Panc1 (cell line): ENCODE data around the gene POC1B. TPM values are rescaled to one million over a fixed set of nuclear protein-coding genes. Genes with fewer than 3 reads are reported as not detected.

Source experiments
- ATAC-seq: fragments of 200-7000 bp; cut with Tn5 transposase; 2 replicates; pipeline ENCODE4 v1.9.1; 2020; ENCODE audit warnings: mild to moderate bottlenecking, moderate library complexity
- BruUV-seq: library from RNA; stranded (reverse); fragments of 400-500 nt; replicated peaks from 2 replicates; lab custom pipeline; 2021; lab: Mats Ljungman, UMichigan
- CTCF ChIA-PET: fragments of 300-600 bp; sonication (Branson Sonifier 250); formaldehyde crosslinking; loops from one replicate; lab custom pipeline; 2022; ENCODE audit warnings: antibody characterized with exemption; lab: Charles Lee
- POLR2A ChIA-PET: fragments of 300-600 bp; sonication (Branson Sonifier 250); formaldehyde crosslinking; loops from one replicate; lab custom pipeline; 2022; ENCODE audit warnings: antibody characterized with exemption; lab: Charles Lee
- DNase-seq: peaks from one replicate; pipeline ENCODE4 v3.0.0-alpha.2; 2010; ENCODE audit warnings: low read depth, low spot score
- H3K27ac ChIP-seq: 2 replicates; pipeline ENCODE4 v1.5.1; 2011; ENCODE audit warnings: mild to moderate bottlenecking, low read length, inconsistent platforms
- H3K27me3 ChIP-seq: fragments of 200-500 bp; sonication (Bioruptor generic); 2 replicates; pipeline ENCODE4 v1.6.0; 2014; ENCODE audit warnings: low read length, inconsistent platforms; ENCODE audit not compliant: control insufficient read depth, insufficient read depth
- H3K36me3 ChIP-seq: fragments of 200-500 bp; sonication (Bioruptor generic); 2 replicates; pipeline ENCODE4 v1.5.1; 2014; ENCODE audit warnings: inconsistent platforms, mild to moderate bottlenecking, low read length, moderate library complexity; ENCODE audit not compliant: control insufficient read depth, insufficient read depth
- H3K4me1 ChIP-seq: 2 replicates; pipeline ENCODE4 v1.5.1; 2011; ENCODE audit warnings: inconsistent platforms, mild to moderate bottlenecking, low read length, moderate library complexity; ENCODE audit not compliant: control insufficient read depth, insufficient read depth
- H3K4me3 ChIP-seq, 2 experiments: 2 replicates each; pipeline ENCODE4 v1.5.1; 2011 to 2012; ENCODE audit warnings: low read depth in 2 of 2, low read length in 2 of 2, mild to moderate bottlenecking in 2 of 2, inconsistent platforms in 1 of 2, moderate library complexity in 1 of 2
- H3K9me3 ChIP-seq: fragments of 200-500 bp; sonication (Bioruptor generic); 2 replicates; pipeline ENCODE4 v1.5.1; 2014; ENCODE audit warnings: low read depth, mild to moderate bottlenecking, inconsistent platforms, low read length, moderate library complexity; ENCODE audit not compliant: control insufficient read depth, insufficient read depth
- POLR2AphosphoS5 ChIP-seq: IDR thresholded peaks from 2 replicates; pipeline ENCODE4 v1.6.1; 2012; ENCODE audit warnings: mild to moderate bottlenecking, low read depth, low read length, moderate library complexity
- SIN3A ChIP-seq: IDR thresholded peaks from 2 replicates; pipeline ENCODE4 v1.6.1; 2012; ENCODE audit warnings: low read depth, mild to moderate bottlenecking, low read length, moderate library complexity, borderline replicate concordance; ENCODE audit not compliant: insufficient read depth
- TCF7L2 ChIP-seq: IDR thresholded peaks from 2 replicates; pipeline ENCODE4 v1.6.1; 2011; ENCODE audit warnings: mild to moderate bottlenecking, low read depth, low read length, inconsistent platforms
- in situ Hi-C: cut with HindIII; loops from 2 replicates; pipeline ENCODE4 v1.10.0; 2016; ENCODE audit warnings: low sequenced_read_pairs, low pct_unique_long_range_greater_than_20kb
- intact Hi-C: fragments of 100-400 bp; cut with micrococcal nuclease; formaldehyde crosslinking; loops from one replicate; pipeline ENCODE4 v1.10.0; 2022; ENCODE audit not compliant: unreplicated experiment
- total RNA-seq: library from RNA; stranded (reverse); gene quantifications from one replicate; pipeline ENCODE4 v1.2.1, GENCODE V29; 2021; ENCODE audit not compliant: unreplicated experiment
- TF ChIP-seq, protein P1 (sequence below): fragments of 450-650 bp; IDR thresholded peaks from 2 replicates; pipeline ENCODE4 v1.5.1; 2017; ENCODE audit warnings: mild to moderate bottlenecking
- TF ChIP-seq, protein P2 (sequence below), 2 experiments: IDR thresholded peaks; 2 replicates each; pipeline ENCODE4 v1.6.1; 2011 to 2012; ENCODE audit warnings: low read depth in 2 of 2, control low read depth in 1 of 2, low read length in 1 of 2, mild to moderate bottlenecking in 1 of 2, moderate library complexity in 1 of 2; ENCODE audit not compliant: insufficient read depth in 1 of 2

POC1B gene
- total RNA-seq, 1 experiment from 2014 or later, result 7.3 TPM

DNA sequence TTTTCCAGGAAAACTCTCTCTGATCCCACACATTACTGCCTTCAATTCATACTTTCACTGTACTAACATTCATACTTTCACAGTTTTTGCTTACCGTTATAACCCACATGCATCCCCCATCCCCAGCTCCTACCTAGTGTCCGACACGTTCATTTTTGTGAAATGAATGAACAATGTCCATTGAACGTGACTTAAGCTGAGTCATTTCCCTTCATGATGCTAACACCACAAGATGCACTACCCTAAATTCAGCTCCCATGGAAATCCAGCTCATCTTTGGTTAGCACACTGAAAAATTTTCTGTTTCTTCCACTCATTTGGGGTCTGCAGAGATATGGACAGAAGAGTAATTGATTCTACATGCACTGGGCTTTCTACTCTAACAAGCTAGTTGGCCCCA is 85.9 kb downstream of the POC1B start:
- no peaks in the 10 kb centered on the region for H3K27me3 ChIP-seq
- ChIA-PET CTCF (interaction anchor here (0.5 kb wide), 1 partner anchor 10 kb away, joined by 4 read pairs; no protein-coding TSS in a partner anchor), POLR2A (no interaction called here)
- H3K9me3 ChIP-seq, result no peaks in the 10 kb centered on the region
- no peak overlapping the region for H3K4me3 ChIP-seq
- no TSS peak for BruUV-seq
- DNase-seq (no peak), ATAC-seq (no peak)
- no peaks in the 10 kb centered on the region for H3K36me3 ChIP-seq
- no peak overlapping the region for H3K27ac ChIP-seq
- intact Hi-C loops, result no loop called here
- H3K4me1 ChIP-seq, result no peaks in the 10 kb centered on the region
- in situ Hi-C loops, result no loop called here
- TF ChIP-seq, protein P1, sequence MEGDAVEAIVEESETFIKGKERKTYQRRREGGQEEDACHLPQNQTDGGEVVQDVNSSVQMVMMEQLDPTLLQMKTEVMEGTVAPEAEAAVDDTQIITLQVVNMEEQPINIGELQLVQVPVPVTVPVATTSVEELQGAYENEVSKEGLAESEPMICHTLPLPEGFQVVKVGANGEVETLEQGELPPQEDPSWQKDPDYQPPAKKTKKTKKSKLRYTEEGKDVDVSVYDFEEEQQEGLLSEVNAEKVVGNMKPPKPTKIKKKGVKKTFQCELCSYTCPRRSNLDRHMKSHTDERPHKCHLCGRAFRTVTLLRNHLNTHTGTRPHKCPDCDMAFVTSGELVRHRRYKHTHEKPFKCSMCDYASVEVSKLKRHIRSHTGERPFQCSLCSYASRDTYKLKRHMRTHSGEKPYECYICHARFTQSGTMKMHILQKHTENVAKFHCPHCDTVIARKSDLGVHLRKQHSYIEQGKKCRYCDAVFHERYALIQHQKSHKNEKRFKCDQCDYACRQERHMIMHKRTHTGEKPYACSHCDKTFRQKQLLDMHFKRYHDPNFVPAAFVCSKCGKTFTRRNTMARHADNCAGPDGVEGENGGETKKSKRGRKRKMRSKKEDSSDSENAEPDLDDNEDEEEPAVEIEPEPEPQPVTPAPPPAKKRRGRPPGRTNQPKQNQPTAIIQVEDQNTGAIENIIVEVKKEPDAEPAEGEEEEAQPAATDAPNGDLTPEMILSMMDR, result no peak
- TF ChIP-seq TCF7L2 (no peak), SIN3A (no peak), POLR2AphosphoS5 (no peak)
- TF ChIP-seq, protein P2, sequence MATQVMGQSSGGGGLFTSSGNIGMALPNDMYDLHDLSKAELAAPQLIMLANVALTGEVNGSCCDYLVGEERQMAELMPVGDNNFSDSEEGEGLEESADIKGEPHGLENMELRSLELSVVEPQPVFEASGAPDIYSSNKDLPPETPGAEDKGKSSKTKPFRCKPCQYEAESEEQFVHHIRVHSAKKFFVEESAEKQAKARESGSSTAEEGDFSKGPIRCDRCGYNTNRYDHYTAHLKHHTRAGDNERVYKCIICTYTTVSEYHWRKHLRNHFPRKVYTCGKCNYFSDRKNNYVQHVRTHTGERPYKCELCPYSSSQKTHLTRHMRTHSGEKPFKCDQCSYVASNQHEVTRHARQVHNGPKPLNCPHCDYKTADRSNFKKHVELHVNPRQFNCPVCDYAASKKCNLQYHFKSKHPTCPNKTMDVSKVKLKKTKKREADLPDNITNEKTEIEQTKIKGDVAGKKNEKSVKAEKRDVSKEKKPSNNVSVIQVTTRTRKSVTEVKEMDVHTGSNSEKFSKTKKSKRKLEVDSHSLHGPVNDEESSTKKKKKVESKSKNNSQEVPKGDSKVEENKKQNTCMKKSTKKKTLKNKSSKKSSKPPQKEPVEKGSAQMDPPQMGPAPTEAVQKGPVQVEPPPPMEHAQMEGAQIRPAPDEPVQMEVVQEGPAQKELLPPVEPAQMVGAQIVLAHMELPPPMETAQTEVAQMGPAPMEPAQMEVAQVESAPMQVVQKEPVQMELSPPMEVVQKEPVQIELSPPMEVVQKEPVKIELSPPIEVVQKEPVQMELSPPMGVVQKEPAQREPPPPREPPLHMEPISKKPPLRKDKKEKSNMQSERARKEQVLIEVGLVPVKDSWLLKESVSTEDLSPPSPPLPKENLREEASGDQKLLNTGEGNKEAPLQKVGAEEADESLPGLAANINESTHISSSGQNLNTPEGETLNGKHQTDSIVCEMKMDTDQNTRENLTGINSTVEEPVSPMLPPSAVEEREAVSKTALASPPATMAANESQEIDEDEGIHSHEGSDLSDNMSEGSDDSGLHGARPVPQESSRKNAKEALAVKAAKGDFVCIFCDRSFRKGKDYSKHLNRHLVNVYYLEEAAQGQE (IDR thresholded peaks at IDR 0.05; ENCODE audit: insufficient read depth in 1 of 2, low read depth in 2 of 2, low read length in 1 of 2), result no peak

DNA sequence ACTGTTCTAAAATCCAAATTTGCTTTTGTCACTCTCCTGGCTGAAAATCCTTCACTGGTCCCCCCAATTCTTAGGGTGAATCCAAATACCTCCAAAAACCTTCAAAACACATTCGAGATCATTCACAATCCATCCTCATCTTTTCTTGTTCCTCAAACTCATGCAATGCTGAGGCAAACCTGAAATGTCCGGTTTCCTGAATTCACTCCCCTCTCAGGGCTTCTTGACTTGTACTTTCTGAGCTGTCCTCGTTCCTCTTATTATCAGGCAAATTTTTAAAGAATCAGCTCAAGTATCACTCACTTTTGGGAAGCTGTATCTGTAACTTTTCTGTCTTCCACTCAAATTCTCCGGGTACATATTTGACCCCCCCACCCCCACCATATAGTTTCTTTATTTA is 88.6 kb downstream of the POC1B start:
- Histone ChIP-seq H3K27ac (no peak overlapping the region), H3K4me3 (no peak overlapping the region), H3K4me1 (no peaks in the 10 kb centered on the region), H3K9me3 (no peaks in the 10 kb centered on the region), H3K27me3 (no peaks in the 10 kb centered on the region), H3K36me3 (no peaks in the 10 kb centered on the region)
- DNase-seq (no peak), ATAC-seq (no peak)
- ChIA-PET CTCF (no interaction called here), POLR2A (interaction anchor here (0.6 kb wide), 1 partner anchor 148 kb away, joined by 10 read pairs; no protein-coding TSS in a partner anchor)
- TF ChIP-seq, protein P1, result no peak
- TF ChIP-seq SIN3A (no peak), TCF7L2 (no peak), POLR2AphosphoS5 (no peak)
- TF ChIP-seq, protein P2 (IDR thresholded peaks at IDR 0.05; ENCODE audit: insufficient read depth in 1 of 2, low read depth in 2 of 2, low read length in 1 of 2), result no peak
- BruUV-seq, result no TSS peak
- intact Hi-C loops (no loop called here), in situ Hi-C loops (no loop called here)
